Pancreas (tissue), 10 donors: ENCODE results near the gene GATAD2B. TPM values are rescaled to one million over a fixed set of nuclear protein-coding genes. Genes with fewer than 3 reads are reported as not detected.

Source experiments
- ATAC-seq, 4 donors: fragments of 200-7000 bp; cut with Tn5 transposase; one replicate each; pipeline versions ENCODE4 v1.8.0 to v1.9.1; 2020; ENCODE audit warnings: mild to moderate bottlenecking in 4 of 4, moderate library complexity in 4 of 4
- DNase-seq, 6 donors: peaks; one replicate each; pipeline ENCODE4 v3.0.0-alpha.2; 2020
- FAIRE-seq: peaks from 2 replicates; lab custom pipeline; 2012; peaks lifted over from hg19 to GRCh38; lab: Jason Lieb, UNC
- H3K27ac ChIP-seq, 4 donors: fragments of 200-600 bp; sonication (generic); 1 replicate in 3 of 4; 2 replicates in 1 of 4; pipeline versions ENCODE4 v1.5.0 to v1.8.0; 2020
- H3K27me3 ChIP-seq, 4 donors: fragments of 200-600 bp; one replicate each; pipeline ENCODE4 v1.8.0; 2021
- H3K36me3 ChIP-seq, 3 donors: fragments of 200-600 bp; sonication (generic) in 1 of 3; one replicate each; pipeline versions ENCODE4 v1.5.0 to v1.8.0; 2020 to 2021
- H3K4me1 ChIP-seq, 3 donors: fragments of 200-600 bp; one replicate each; pipeline ENCODE4 v1.8.0; 2021
- H3K4me3 ChIP-seq, 4 donors: fragments of 200-600 bp; sonication (generic) in 2 of 4; one replicate each; pipeline versions ENCODE4 v1.5.0 to v1.8.0; 2020 to 2021
- H3K9me3 ChIP-seq, 4 donors: fragments of 200-600 bp; one replicate each; pipeline ENCODE4 v1.8.0; 2021
- CTCF ChIP-seq, 4 donors: fragments of 200-600 bp; sonication (generic) in 3 of 4; IDR thresholded peaks; one replicate each; pipeline versions ENCODE4 v1.5.0 to v1.8.0; 2021; ENCODE audit warnings: antibody characterized with exemption in 4 of 4
- WGBS, 2 donors: extraction: QIAGEN DNeasy Blood & Tissue Kit; methylation state at CpG; one replicate each; pipeline ENCODE4 v1.1.7; 2013; 5-methylcytosine and 5-hydroxymethylcytosine counted together
- intact Hi-C, 3 donors: fragments of 100-400 bp; cut with DNase I; formaldehyde crosslinking; loops; one replicate each; pipeline versions ENCODE4 v1.11.1 to v1.14.2; 2022
- polyA plus RNA-seq, 2 donors: library from polyadenylated mRNA; stranded (reverse); fragments of 200-250 nt; gene quantifications; one replicate each; pipeline ENCODE4 v1.2.3, GENCODE V29; 2013
- total RNA-seq, 6 donors: library from RNA; stranded (reverse); fragmentation: NEBNext Ultra II Directional in 4 of 6; extraction: Animal tissue kit (Norgen Biotek cat#: 25700) in 4 of 6; gene quantifications; one replicate each; pipeline versions ENCODE4 v1.2.1 to v1.2.4, GENCODE V29; 2021 to 2023
- donor health status: healthy with polysubstance abuse.
- donor health status: DM: no; HTN: no; CAD: no; lungs with moderate emphysema.
- donor health status: DM: no; HTN: no; CAD: no.
- donor health status: control.
- donor health status: control.
- donor health status: Bipolar disorder and iron deficiency.
- donor health status: DM: yes; HTN: yes; CAD: no.
- donor health status: DM: no; HTN: no; CAD: no.
- donor health status: DM: no; HTN: no; CAD: no.
- donor health status: DM: yes; HTN: yes; CAD: no.

GATAD2B gene
- total and polyA plus RNA-seq, 8 donors: 4.8 to 27.1 (median 16.2) TPM

- ATAC-seq: no peak
- 86% methylated on average over 4 of the region's 4 CpGs for WGBS, 2 donors
These were observed 123.8 kb downstream of the GATAD2B start for GRCh38 chr1:153799016-153799415.

GRCh38 chr1:153798468-153798780 lies 124.3 kb downstream of the GATAD2B start:
- no peak for TF ChIP-seq CTCF (IDR thresholded peaks at IDR 0.05)
- H3K36me3 ChIP-seq: no peaks in the 10 kb centered on the region
- no peak overlapping the region for H3K4me3 ChIP-seq
- H3K9me3 ChIP-seq: no peaks in the 10 kb centered on the region
- no peak for FAIRE-seq
- no peak for DNase-seq
- intact Hi-C loops: loop anchor here (5.0 to 10.0 kb wide), 3 partner anchors 146 to 189 kb away; partner anchors contain the start of genes RAB13 (in 2 of the 3) and DENND4B (in 1 of the 3)
- H3K27ac ChIP-seq: no peak overlapping the region
- no peaks in the 10 kb centered on the region for H3K4me1 ChIP-seq
- WGBS, 2 donors: 65 to 67% methylated on average over 3 of the region's 3 CpGs
- no peaks in the 10 kb centered on the region for H3K27me3 ChIP-seq
- ATAC-seq: no peak

More at GRCh38 chr1:153799016-153799415, 123.8 kb downstream of the GATAD2B start:
- Histone ChIP-seq H3K27ac (no peak overlapping the region), H3K4me3 (no peak overlapping the region), H3K4me1 (no peaks in the 10 kb centered on the region), H3K27me3 (no peaks in the 10 kb centered on the region), H3K9me3 (no peaks in the 10 kb centered on the region), H3K36me3 (no peaks in the 10 kb centered on the region)
- no peak for TF ChIP-seq CTCF (IDR thresholded peaks at IDR 0.05)
- DNase-seq (no peak), FAIRE-seq (no peak)
- intact Hi-C loops: loop anchor here (5.0 to 10.0 kb wide), 3 partner anchors 146 to 188 kb away; partner anchors contain the start of genes RAB13 (in 2 of the 3) and DENND4B (in 1 of the 3)

GRCh38 chr1:153796786-153797659 lies 125.7 kb downstream of the GATAD2B start:
- 47 to 50% methylated on average over 26 of the region's 26 CpGs for WGBS, 2 donors
- DNase-seq (peak; percentile 72 to 87 (median 82)), ATAC-seq (peak; percentile 81 to 94 (median 84)), FAIRE-seq (no peak)
- Histone ChIP-seq H3K4me1 (no peaks in the 10 kb centered on the region), H3K27me3 (no peaks in the 10 kb centered on the region), H3K27ac (no peak overlapping the region), H3K36me3 (no peaks in the 10 kb centered on the region), H3K9me3 (no peaks in the 10 kb centered on the region), H3K4me3 (no peak overlapping the region)
- intact Hi-C loops: loop anchor here (5.0 to 10.0 kb wide), 3 partner anchors 148 to 190 kb away; partner anchors contain the start of genes RAB13 (in 2 of the 3) and DENND4B (in 1 of the 3)
- peak; percentile 92 to 94 (median 94) for TF ChIP-seq CTCF (IDR thresholded peaks at IDR 0.05)

- H3K4me1 ChIP-seq: no peaks in the 10 kb centered on the region
- H3K36me3 ChIP-seq: no peaks in the 10 kb centered on the region
- no peak for FAIRE-seq
- TF ChIP-seq CTCF (IDR thresholded peaks at IDR 0.05): no peak
- no peak overlapping the region for H3K27ac ChIP-seq
- ATAC-seq: no peak
- H3K27me3 ChIP-seq: no peaks in the 10 kb centered on the region
- no peak overlapping the region for H3K4me3 ChIP-seq
- WGBS, 2 donors: 77 to 78% methylated on average over 9 of the region's 9 CpGs
- no peaks in the 10 kb centered on the region for H3K9me3 ChIP-seq
- intact Hi-C loops: loop anchor here (5.0 to 10.0 kb wide), 3 partner anchors 149 to 191 kb away; partner anchors contain the start of genes RAB13 (in 2 of the 3) and DENND4B (in 1 of the 3)
- peak in 3 of 6 donors; percentile 11 to 51 (median 27) for DNase-seq
These were observed 126.6 kb downstream of the GATAD2B start for GRCh38 chr1:153795934-153796785.
